Measurements from ENCODE around the gene PPP1R3E.

PPP1R3E gene

GRCh38 chr14:23296012-23296777 is 6.5 kb downstream of the PPP1R3E start:
- H3K4me2 ChIP-seq (ENCODE audit: low read depth, low read length, poor library complexity, severe bottlenecking) = no peak overlapping the region
- peaks cover 28% of the 10 kb centered on the region for H3K79me2 ChIP-seq (ENCODE audit: insufficient read depth, low read length)
- H3K9me3 ChIP-seq (ENCODE audit: insufficient read depth, low read depth, low read length) = no peaks in the 10 kb centered on the region
- no peaks in the 10 kb centered on the region for H3F3A ChIP-seq (ENCODE audit: low read depth)
- H3K9ac ChIP-seq (ENCODE audit: low read depth, low read length, poor library complexity, severe bottlenecking) = no peak overlapping the region
- H3K27me3 ChIP-seq (ENCODE audit: insufficient read depth, low read length, poor library complexity, severe bottlenecking) = no peaks in the 10 kb centered on the region
- peaks cover 13% of the 10 kb centered on the region; the same call in 1 of the 2 replicates for H3K36me3 ChIP-seq (ENCODE audit: insufficient read depth, low read length)
- no peaks in the 10 kb centered on the region for H3K9me2 ChIP-seq (replicated peaks; ENCODE audit: low read depth, low read length)
- H4K20me1 ChIP-seq (ENCODE audit: insufficient read depth, low read length, poor library complexity, severe bottlenecking) = peaks cover 10% of the 10 kb centered on the region
- H3K4me1 ChIP-seq (ENCODE audit: insufficient read depth, low read length, poor library complexity, severe bottlenecking) = peaks cover 14% of the 10 kb centered on the region
- TF ChIP-seq, protein P1, sequence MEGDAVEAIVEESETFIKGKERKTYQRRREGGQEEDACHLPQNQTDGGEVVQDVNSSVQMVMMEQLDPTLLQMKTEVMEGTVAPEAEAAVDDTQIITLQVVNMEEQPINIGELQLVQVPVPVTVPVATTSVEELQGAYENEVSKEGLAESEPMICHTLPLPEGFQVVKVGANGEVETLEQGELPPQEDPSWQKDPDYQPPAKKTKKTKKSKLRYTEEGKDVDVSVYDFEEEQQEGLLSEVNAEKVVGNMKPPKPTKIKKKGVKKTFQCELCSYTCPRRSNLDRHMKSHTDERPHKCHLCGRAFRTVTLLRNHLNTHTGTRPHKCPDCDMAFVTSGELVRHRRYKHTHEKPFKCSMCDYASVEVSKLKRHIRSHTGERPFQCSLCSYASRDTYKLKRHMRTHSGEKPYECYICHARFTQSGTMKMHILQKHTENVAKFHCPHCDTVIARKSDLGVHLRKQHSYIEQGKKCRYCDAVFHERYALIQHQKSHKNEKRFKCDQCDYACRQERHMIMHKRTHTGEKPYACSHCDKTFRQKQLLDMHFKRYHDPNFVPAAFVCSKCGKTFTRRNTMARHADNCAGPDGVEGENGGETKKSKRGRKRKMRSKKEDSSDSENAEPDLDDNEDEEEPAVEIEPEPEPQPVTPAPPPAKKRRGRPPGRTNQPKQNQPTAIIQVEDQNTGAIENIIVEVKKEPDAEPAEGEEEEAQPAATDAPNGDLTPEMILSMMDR (conservative IDR thresholded peaks at IDR 0.05; ENCODE audit: low read length) = no peak
- no peak for TF ChIP-seq EZH2phosphoT487 (IDR thresholded peaks at IDR 0.05; ENCODE audit: borderline replicate concordance)
- H2AFZ ChIP-seq (ENCODE audit: low read length) = no peak overlapping the region
- no peak overlapping the region for H3K4me3 ChIP-seq (ENCODE audit: low read length, poor library complexity, severe bottlenecking)

GRCh38 chr14:23294734-23295561 is 7.7 kb downstream of the PPP1R3E start:
- H3K27me3 ChIP-seq (ENCODE audit: insufficient read depth, low read length, poor library complexity, severe bottlenecking) = no peaks in the 10 kb centered on the region

DNA sequence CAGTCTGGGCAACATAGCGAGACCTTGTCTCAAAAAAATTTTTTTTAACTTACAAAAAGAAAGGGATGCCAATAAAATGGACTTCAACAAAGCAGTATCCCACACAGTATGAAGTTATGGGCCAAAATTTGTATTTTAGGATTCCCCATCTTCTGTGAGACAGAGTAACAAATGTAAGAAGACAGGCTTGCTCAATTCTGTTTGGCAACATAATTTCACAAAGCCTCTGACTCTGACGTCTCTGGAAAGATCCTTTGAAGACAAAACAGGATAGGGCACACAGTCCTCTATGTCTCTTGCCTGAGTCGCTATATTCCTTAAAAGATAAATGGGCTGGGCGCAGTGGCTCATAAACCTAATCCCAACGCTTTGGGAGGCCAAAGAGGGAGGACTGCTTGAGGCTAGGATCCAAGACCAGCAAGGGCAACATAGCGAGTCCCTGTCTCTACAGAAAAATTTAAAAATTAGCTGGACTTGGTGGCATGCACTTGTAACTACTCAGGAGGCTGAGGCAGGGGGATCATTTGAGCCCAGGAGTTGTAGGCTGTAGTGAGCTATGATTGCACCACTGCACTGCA is 15.7 kb downstream of the PPP1R3E start:
- H3K4me2 ChIP-seq (ENCODE audit: low read depth, low read length, poor library complexity, severe bottlenecking) = peak overlapping the region; percentile 91
- peak overlapping the region; percentile 99; the same call in 1 of the 2 replicates for H2AFZ ChIP-seq (ENCODE audit: low read length)
- peaks cover 28% of the 10 kb centered on the region; the same call in 1 of the 2 replicates for H3K79me2 ChIP-seq (ENCODE audit: insufficient read depth, low read length)
- peak overlapping the region; percentile 97 for H3K4me3 ChIP-seq (ENCODE audit: low read length, poor library complexity, severe bottlenecking)
- no peaks in the 10 kb centered on the region for H3K27me3 ChIP-seq (ENCODE audit: insufficient read depth, low read length, poor library complexity, severe bottlenecking)
- peaks cover 24% of the 10 kb centered on the region for H3K4me1 ChIP-seq (ENCODE audit: insufficient read depth, low read length, poor library complexity, severe bottlenecking)
- no peaks in the 10 kb centered on the region for H3K9me2 ChIP-seq (replicated peaks; ENCODE audit: low read depth, low read length)
- H3K9me3 ChIP-seq (ENCODE audit: insufficient read depth, low read depth, low read length) = no peaks in the 10 kb centered on the region
- H3K9ac ChIP-seq (ENCODE audit: low read depth, low read length, poor library complexity, severe bottlenecking) = peak overlapping the region; percentile 92
- TF ChIP-seq, protein P1 (conservative IDR thresholded peaks at IDR 0.05; ENCODE audit: low read length) = no peak
- no peak for TF ChIP-seq EZH2phosphoT487 (IDR thresholded peaks at IDR 0.05; ENCODE audit: borderline replicate concordance)
- no peaks in the 10 kb centered on the region for H3K36me3 ChIP-seq (ENCODE audit: insufficient read depth, low read length)
- H4K20me1 ChIP-seq (ENCODE audit: insufficient read depth, low read length, poor library complexity, severe bottlenecking) = no peaks in the 10 kb centered on the region
- no peaks in the 10 kb centered on the region for H3F3A ChIP-seq (ENCODE audit: low read depth)

More at GRCh38 chr14:23294734-23295561, 7.7 kb downstream of the PPP1R3E start:
- peaks cover 7% of the 10 kb centered on the region for H4K20me1 ChIP-seq (ENCODE audit: insufficient read depth, low read length, poor library complexity, severe bottlenecking)
- peaks cover 5% of the 10 kb centered on the region for H3K4me1 ChIP-seq (ENCODE audit: insufficient read depth, low read length, poor library complexity, severe bottlenecking)
- peaks cover 18% of the 10 kb centered on the region for H3K79me2 ChIP-seq (ENCODE audit: insufficient read depth, low read length)
- no peak overlapping the region for H2AFZ ChIP-seq (ENCODE audit: low read length)
- no peak overlapping the region for H3K4me3 ChIP-seq (ENCODE audit: low read length, poor library complexity, severe bottlenecking)
- no peaks in the 10 kb centered on the region for H3K9me2 ChIP-seq (replicated peaks; ENCODE audit: low read depth, low read length)
- no peaks in the 10 kb centered on the region for H3K9me3 ChIP-seq (ENCODE audit: insufficient read depth, low read depth, low read length)
- no peak for TF ChIP-seq EZH2phosphoT487 (IDR thresholded peaks at IDR 0.05; ENCODE audit: borderline replicate concordance)
- TF ChIP-seq, protein P1 (conservative IDR thresholded peaks at IDR 0.05; ENCODE audit: low read length) = peak; percentile 91
- peaks cover 13% of the 10 kb centered on the region; the same call in 1 of the 2 replicates for H3K36me3 ChIP-seq (ENCODE audit: insufficient read depth, low read length)
- H3K4me2 ChIP-seq (ENCODE audit: low read depth, low read length, poor library complexity, severe bottlenecking) = no peak overlapping the region
- no peak overlapping the region for H3K9ac ChIP-seq (ENCODE audit: low read depth, low read length, poor library complexity, severe bottlenecking)
- no peaks in the 10 kb centered on the region for H3F3A ChIP-seq (ENCODE audit: low read depth)

Data from Loucy (cell line).